WTC11 (cell line): ENCODE measurements around the gene PLK3. TPM values are rescaled to one million over a fixed set of nuclear protein-coding genes. Genes with fewer than 3 reads are reported as not detected.

Experiments
- CREM ChIP-seq: sonication (generic); formaldehyde crosslinking; IDR thresholded peaks from 2 replicates; pipeline ENCODE4 v1.8.1; 2022; ENCODE audit warnings: mild to moderate bottlenecking, missing genetic modification reagents, moderate library complexity
- ELF4 ChIP-seq: sonication (generic); formaldehyde crosslinking; IDR thresholded peaks from 2 replicates; pipeline ENCODE4 v1.8.1; 2022; ENCODE audit warnings: low read depth, mild to moderate bottlenecking, moderate library complexity, missing genetic modification reagents
- FOXK1 ChIP-seq: sonication (generic); formaldehyde crosslinking; IDR thresholded peaks from 2 replicates; pipeline ENCODE4 v1.8.0; 2022; ENCODE audit warnings: mild to moderate bottlenecking, moderate library complexity, missing genetic modification reagents
- GABPB1 ChIP-seq: sonication (generic); formaldehyde crosslinking; IDR thresholded peaks from 2 replicates; pipeline ENCODE4 v1.8.1; 2023; ENCODE audit warnings: mild to moderate bottlenecking, missing genetic modification reagents
- GTF2I ChIP-seq: fragments of 250-450 bp; sonication (Bioruptor Pico); conservative IDR thresholded peaks from 2 replicates; pipeline ENCODE4 v1.4.0; 2021; ENCODE audit warnings: mild to moderate bottlenecking
- HMGA2 ChIP-seq: fragments of 250-450 bp; sonication (Bioruptor Pico); IDR thresholded peaks from 2 replicates; pipeline ENCODE4 v1.4.0; 2021; ENCODE audit warnings: mild to moderate bottlenecking, moderate library complexity
- KAT7 ChIP-seq: sonication (generic); formaldehyde crosslinking; IDR thresholded peaks from 2 replicates; pipeline ENCODE4 v1.8.1; 2023; ENCODE audit warnings: missing genetic modification reagents, mild to moderate bottlenecking, borderline replicate concordance
- NFATC4 ChIP-seq: fragments of 250-450 bp; sonication (Bioruptor Pico); IDR thresholded peaks from 2 replicates; pipeline ENCODE4 v1.9.0; 2021; ENCODE audit warnings: mild to moderate bottlenecking
- NR3C1 ChIP-seq: sonication (generic); formaldehyde crosslinking; conservative IDR thresholded peaks from 2 replicates; pipeline ENCODE4 v1.8.1; 2023; ENCODE audit warnings: low read depth, mild to moderate bottlenecking, missing genetic modification reagents
- SMAD3 ChIP-seq: sonication (generic); formaldehyde crosslinking; IDR thresholded peaks from 2 replicates; pipeline ENCODE4 v1.8.0; 2022; ENCODE audit warnings: missing genetic modification reagents, mild to moderate bottlenecking, borderline replicate concordance
- total RNA-seq: library from RNA; stranded (reverse); gene quantifications from 3 replicates; pipeline ENCODE4 v1.2.3, GENCODE V29; 2021
- TF ChIP-seq, protein P1 (sequence below): sonication (generic); formaldehyde crosslinking; IDR thresholded peaks from 2 replicates; pipeline ENCODE4 v1.8.0; 2023; ENCODE audit warnings: missing genetic modification reagents, mild to moderate bottlenecking, borderline replicate concordance
- TF ChIP-seq, protein P2 (sequence below): sonication (generic); formaldehyde crosslinking; IDR thresholded peaks from 2 replicates; pipeline ENCODE4 v1.8.0; 2022; ENCODE audit warnings: mild to moderate bottlenecking, missing genetic modification reagents
- TF ChIP-seq, protein P3 (sequence below): sonication (generic); formaldehyde crosslinking; IDR thresholded peaks from 2 replicates; pipeline ENCODE4 v1.8.1; 2023; ENCODE audit warnings: mild to moderate bottlenecking, missing genetic modification reagents
- TF ChIP-seq, protein P4 (sequence below): sonication (generic); formaldehyde crosslinking; IDR thresholded peaks from 2 replicates; pipeline ENCODE4 v1.8.1; 2023; ENCODE audit warnings: mild to moderate bottlenecking, missing genetic modification reagents, moderate library complexity
- TF ChIP-seq, protein P5 (sequence below): sonication (generic); formaldehyde crosslinking; IDR thresholded peaks from 2 replicates; pipeline ENCODE4 v1.8.1; 2023; ENCODE audit warnings: mild to moderate bottlenecking, missing genetic modification reagents, borderline replicate concordance
- TF ChIP-seq, protein P6 (sequence below): sonication (generic); formaldehyde crosslinking; IDR thresholded peaks from 2 replicates; pipeline ENCODE4 v1.8.1; 2023; ENCODE audit warnings: mild to moderate bottlenecking, moderate library complexity, missing genetic modification reagents
- TF ChIP-seq, protein P7 (sequence below): sonication (generic); formaldehyde crosslinking; IDR thresholded peaks from 2 replicates; pipeline ENCODE4 v1.8.0; 2022; ENCODE audit warnings: mild to moderate bottlenecking, missing genetic modification reagents

Gene PLK3
- total RNA-seq, 1 experiment from 2014 or later: 16.4 TPM

DNA sequence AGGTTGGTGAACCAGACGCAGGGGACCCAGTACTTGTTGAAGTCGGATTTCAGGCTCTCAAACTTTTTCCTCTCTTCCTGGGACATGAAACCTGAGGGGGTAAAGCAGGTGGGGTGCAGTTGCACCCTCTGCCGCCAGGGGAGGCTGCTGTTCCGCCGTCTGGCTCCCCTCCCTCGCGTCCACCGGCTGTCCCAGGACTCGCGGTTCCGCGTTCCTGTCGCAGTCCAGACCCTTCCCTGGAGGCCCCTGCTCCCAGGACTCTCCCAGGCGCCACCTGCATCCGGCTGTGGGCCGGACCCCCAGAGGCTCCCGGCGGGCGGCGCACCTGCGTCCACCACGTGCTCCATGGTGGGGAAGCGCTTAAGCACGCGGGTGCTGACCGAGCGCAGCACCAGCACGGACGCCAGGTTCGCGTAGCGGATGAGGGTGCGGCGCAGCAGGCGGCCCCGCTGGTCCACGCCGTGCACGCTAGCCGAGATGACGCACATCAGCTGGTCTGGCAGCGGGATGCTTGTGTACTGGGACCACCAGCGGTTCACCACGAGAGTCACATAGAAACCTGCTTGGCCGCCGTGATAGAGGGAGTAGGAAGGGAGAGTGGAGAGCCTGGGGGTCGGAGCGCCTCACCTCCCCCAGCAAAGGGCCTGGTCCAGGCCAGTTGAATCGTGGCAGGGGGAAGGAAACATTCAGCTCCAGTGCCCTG, 13.9 kb upstream of the PLK3 start (continued):
- TF ChIP-seq, protein P1, sequence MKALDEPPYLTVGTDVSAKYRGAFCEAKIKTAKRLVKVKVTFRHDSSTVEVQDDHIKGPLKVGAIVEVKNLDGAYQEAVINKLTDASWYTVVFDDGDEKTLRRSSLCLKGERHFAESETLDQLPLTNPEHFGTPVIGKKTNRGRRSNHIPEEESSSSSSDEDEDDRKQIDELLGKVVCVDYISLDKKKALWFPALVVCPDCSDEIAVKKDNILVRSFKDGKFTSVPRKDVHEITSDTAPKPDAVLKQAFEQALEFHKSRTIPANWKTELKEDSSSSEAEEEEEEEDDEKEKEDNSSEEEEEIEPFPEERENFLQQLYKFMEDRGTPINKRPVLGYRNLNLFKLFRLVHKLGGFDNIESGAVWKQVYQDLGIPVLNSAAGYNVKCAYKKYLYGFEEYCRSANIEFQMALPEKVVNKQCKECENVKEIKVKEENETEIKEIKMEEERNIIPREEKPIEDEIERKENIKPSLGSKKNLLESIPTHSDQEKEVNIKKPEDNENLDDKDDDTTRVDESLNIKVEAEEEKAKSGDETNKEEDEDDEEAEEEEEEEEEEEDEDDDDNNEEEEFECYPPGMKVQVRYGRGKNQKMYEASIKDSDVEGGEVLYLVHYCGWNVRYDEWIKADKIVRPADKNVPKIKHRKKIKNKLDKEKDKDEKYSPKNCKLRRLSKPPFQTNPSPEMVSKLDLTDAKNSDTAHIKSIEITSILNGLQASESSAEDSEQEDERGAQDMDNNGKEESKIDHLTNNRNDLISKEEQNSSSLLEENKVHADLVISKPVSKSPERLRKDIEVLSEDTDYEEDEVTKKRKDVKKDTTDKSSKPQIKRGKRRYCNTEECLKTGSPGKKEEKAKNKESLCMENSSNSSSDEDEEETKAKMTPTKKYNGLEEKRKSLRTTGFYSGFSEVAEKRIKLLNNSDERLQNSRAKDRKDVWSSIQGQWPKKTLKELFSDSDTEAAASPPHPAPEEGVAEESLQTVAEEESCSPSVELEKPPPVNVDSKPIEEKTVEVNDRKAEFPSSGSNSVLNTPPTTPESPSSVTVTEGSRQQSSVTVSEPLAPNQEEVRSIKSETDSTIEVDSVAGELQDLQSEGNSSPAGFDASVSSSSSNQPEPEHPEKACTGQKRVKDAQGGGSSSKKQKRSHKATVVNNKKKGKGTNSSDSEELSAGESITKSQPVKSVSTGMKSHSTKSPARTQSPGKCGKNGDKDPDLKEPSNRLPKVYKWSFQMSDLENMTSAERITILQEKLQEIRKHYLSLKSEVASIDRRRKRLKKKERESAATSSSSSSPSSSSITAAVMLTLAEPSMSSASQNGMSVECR (CRISPR knock-in tag): 0 out of 2 replicates have a peak, but pooled peaks have one; percentile 68
- TF ChIP-seq GTF2I (no peak), CREM (CRISPR knock-in tag) (0 out of 2 replicates have a peak, but pooled peaks have one; percentile 31), KAT7 (no peak), SMAD3 (CRISPR knock-in tag) (peak; percentile 88), NFATC4 (CRISPR knock-in tag) (0 out of 2 replicates have a peak, but pooled peaks have one; percentile 14), GABPB1 (CRISPR knock-in tag) (no peak), ELF4 (CRISPR knock-in tag) (no peak), NR3C1 (no peak), HMGA2 (CRISPR knock-in tag) (no peak), FOXK1 (CRISPR knock-in tag) (peak; percentile 79)
- TF ChIP-seq, protein P2, sequence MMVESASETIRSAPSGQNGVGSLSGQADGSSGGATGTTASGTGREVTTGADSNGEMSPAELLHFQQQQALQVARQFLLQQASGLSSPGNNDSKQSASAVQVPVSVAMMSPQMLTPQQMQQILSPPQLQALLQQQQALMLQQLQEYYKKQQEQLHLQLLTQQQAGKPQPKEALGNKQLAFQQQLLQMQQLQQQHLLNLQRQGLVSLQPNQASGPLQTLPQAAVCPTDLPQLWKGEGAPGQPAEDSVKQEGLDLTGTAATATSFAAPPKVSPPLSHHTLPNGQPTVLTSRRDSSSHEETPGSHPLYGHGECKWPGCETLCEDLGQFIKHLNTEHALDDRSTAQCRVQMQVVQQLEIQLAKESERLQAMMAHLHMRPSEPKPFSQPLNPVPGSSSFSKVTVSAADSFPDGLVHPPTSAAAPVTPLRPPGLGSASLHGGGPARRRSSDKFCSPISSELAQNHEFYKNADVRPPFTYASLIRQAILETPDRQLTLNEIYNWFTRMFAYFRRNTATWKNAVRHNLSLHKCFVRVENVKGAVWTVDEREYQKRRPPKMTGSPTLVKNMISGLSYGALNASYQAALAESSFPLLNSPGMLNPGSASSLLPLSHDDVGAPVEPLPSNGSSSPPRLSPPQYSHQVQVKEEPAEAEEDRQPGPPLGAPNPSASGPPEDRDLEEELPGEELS: peak; percentile 77; the same call in 1 of the 2 replicates
- TF ChIP-seq, protein P3, sequence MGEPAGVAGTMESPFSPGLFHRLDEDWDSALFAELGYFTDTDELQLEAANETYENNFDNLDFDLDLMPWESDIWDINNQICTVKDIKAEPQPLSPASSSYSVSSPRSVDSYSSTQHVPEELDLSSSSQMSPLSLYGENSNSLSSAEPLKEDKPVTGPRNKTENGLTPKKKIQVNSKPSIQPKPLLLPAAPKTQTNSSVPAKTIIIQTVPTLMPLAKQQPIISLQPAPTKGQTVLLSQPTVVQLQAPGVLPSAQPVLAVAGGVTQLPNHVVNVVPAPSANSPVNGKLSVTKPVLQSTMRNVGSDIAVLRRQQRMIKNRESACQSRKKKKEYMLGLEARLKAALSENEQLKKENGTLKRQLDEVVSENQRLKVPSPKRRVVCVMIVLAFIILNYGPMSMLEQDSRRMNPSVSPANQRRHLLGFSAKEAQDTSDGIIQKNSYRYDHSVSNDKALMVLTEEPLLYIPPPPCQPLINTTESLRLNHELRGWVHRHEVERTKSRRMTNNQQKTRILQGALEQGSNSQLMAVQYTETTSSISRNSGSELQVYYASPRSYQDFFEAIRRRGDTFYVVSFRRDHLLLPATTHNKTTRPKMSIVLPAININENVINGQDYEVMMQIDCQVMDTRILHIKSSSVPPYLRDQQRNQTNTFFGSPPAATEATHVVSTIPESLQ (CRISPR knock-in tag): no peak
- TF ChIP-seq, protein P4, sequence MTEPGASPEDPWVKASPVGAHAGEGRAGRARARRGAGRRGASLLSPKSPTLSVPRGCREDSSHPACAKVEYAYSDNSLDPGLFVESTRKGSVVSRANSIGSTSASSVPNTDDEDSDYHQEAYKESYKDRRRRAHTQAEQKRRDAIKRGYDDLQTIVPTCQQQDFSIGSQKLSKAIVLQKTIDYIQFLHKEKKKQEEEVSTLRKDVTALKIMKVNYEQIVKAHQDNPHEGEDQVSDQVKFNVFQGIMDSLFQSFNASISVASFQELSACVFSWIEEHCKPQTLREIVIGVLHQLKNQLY: no peak
- TF ChIP-seq, protein P5, sequence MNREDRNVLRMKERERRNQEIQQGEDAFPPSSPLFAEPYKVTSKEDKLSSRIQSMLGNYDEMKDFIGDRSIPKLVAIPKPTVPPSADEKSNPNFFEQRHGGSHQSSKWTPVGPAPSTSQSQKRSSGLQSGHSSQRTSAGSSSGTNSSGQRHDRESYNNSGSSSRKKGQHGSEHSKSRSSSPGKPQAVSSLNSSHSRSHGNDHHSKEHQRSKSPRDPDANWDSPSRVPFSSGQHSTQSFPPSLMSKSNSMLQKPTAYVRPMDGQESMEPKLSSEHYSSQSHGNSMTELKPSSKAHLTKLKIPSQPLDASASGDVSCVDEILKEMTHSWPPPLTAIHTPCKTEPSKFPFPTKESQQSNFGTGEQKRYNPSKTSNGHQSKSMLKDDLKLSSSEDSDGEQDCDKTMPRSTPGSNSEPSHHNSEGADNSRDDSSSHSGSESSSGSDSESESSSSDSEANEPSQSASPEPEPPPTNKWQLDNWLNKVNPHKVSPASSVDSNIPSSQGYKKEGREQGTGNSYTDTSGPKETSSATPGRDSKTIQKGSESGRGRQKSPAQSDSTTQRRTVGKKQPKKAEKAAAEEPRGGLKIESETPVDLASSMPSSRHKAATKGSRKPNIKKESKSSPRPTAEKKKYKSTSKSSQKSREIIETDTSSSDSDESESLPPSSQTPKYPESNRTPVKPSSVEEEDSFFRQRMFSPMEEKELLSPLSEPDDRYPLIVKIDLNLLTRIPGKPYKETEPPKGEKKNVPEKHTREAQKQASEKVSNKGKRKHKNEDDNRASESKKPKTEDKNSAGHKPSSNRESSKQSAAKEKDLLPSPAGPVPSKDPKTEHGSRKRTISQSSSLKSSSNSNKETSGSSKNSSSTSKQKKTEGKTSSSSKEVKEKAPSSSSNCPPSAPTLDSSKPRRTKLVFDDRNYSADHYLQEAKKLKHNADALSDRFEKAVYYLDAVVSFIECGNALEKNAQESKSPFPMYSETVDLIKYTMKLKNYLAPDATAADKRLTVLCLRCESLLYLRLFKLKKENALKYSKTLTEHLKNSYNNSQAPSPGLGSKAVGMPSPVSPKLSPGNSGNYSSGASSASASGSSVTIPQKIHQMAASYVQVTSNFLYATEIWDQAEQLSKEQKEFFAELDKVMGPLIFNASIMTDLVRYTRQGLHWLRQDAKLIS (CRISPR knock-in tag): peak; percentile 61; the same call in 1 of the 2 replicates
- TF ChIP-seq, protein P6, sequence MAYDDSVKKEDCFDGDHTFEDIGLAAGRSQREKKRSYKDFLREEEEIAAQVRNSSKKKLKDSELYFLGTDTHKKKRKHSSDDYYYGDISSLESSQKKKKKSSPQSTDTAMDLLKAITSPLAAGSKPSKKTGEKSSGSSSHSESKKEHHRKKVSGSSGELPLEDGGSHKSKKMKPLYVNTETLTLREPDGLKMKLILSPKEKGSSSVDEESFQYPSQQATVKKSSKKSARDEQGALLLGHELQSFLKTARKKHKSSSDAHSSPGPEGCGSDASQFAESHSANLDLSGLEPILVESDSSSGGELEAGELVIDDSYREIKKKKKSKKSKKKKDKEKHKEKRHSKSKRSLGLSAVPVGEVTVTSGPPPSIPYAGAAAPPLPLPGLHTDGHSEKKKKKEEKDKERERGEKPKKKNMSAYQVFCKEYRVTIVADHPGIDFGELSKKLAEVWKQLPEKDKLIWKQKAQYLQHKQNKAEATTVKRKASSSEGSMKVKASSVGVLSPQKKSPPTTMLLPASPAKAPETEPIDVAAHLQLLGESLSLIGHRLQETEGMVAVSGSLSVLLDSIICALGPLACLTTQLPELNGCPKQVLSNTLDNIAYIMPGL: peak; percentile 97
- TF ChIP-seq, protein P7, sequence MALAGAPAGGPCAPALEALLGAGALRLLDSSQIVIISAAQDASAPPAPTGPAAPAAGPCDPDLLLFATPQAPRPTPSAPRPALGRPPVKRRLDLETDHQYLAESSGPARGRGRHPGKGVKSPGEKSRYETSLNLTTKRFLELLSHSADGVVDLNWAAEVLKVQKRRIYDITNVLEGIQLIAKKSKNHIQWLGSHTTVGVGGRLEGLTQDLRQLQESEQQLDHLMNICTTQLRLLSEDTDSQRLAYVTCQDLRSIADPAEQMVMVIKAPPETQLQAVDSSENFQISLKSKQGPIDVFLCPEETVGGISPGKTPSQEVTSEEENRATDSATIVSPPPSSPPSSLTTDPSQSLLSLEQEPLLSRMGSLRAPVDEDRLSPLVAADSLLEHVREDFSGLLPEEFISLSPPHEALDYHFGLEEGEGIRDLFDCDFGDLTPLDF (CRISPR knock-in tag): peak; percentile 48; the same call in 1 of the 2 replicates
